GM18520 (cell line): ENCODE results near the gene RIPK4.
"Not testable (repeated sequence)": the region's sequence is repeated elsewhere in the genome, so short reads cannot be mapped to it uniquely, and the experiment has no call there.

Source experiments
- ATAC-seq: cut with Tn5 transposase; IDR thresholded peaks from one replicate; pipeline ENCODE4 v1.9.1; 2021; ENCODE audit not compliant: unreplicated experiment

Gene RIPK4

GRCh38 chr21:41717573-41718330 lies 49.1 kb downstream of the RIPK4 start:
- no peak for ATAC-seq

- no peak for ATAC-seq
Observed at GRCh38 chr21:41716751-41717150, 50.1 kb downstream of the RIPK4 start.

GRCh38 chr21:41715649-41716281 lies 51.1 kb downstream of the RIPK4 start:
- ATAC-seq, result no peak

GRCh38 chr21:41714299-41714865 lies 52.5 kb downstream of the RIPK4 start:
- not testable (repeated sequence) for ATAC-seq

GRCh38 chr21:41713495-41714281 lies 53.2 kb downstream of the RIPK4 start:
- ATAC-seq, result no peak

- no peak for ATAC-seq
Observed at GRCh38 chr21:41712730-41713129, 54.1 kb downstream of the RIPK4 start.

- no peak for ATAC-seq
Observed at GRCh38 chr21:41712201-41712600, 54.7 kb downstream of the RIPK4 start.

- ATAC-seq, result no peak
Observed at GRCh38 chr21:41711416-41712007, 55.3 kb downstream of the RIPK4 start.

GRCh38 chr21:41710823-41711160 lies 56.1 kb downstream of the RIPK4 start:
- ATAC-seq, result no peak

GRCh38 chr21:41709965-41710822 lies 56.7 kb downstream of the RIPK4 start:
- ATAC-seq, result no peak

GRCh38 chr21:41709166-41709565 lies 57.7 kb downstream of the RIPK4 start:
- no peak for ATAC-seq

GRCh38 chr21:41707960-41708330 lies 58.9 kb downstream of the RIPK4 start:
- no peak for ATAC-seq

GRCh38 chr21:41707231-41707959 lies 59.5 kb downstream of the RIPK4 start:
- no peak for ATAC-seq

- ATAC-seq, result no peak
Observed at GRCh38 chr21:41706678-41707077, 60.2 kb downstream of the RIPK4 start.

- no peak for ATAC-seq
Observed at GRCh38 chr21:41706263-41706639, 60.6 kb downstream of the RIPK4 start.

GRCh38 chr21:41705546-41706262 lies 61.1 kb downstream of the RIPK4 start:
- ATAC-seq, result no peak

- ATAC-seq, result no peak
Observed at GRCh38 chr21:41703857-41704501, 62.9 kb downstream of the RIPK4 start.

- ATAC-seq, result no peak
Observed at GRCh38 chr21:41701749-41702148, 65.1 kb downstream of the RIPK4 start.

GRCh38 chr21:41699311-41699710 lies 67.5 kb downstream of the RIPK4 start:
- ATAC-seq, result no peak
